GM12801 (cell line): Measurements from ENCODE around the gene ARHGEF4.

Source experiments
- TF ChIP-seq, protein P1 (sequence below): IDR thresholded peaks from one replicate; pipeline ENCODE4 v1.5.1; 2011; ENCODE audit warnings: control low read depth; ENCODE audit not compliant: insufficient read length; ENCODE audit errors: extremely low read depth

Gene ARHGEF4

DNA sequence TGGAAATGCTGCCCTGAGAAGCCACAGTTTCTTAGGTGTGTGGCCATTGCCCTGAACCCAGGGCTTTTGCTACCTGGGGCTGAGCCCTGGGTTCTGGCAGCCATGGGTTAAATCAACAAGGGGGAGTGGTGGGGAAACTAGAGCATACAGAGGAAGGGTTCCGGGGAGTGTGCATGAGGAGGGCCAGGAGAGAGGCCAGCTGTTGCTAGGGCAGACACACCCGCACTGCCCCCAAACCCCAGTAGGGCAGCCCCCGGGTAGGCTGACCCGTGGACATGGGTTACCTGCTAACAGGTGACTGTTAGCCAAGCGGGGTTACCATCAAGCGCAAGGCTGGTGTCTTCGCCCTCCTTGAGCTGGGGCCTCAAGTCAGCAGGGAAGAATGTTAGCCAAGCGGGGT, 14.8 kb upstream of the ARHGEF4 start:
- TF ChIP-seq, protein P1, sequence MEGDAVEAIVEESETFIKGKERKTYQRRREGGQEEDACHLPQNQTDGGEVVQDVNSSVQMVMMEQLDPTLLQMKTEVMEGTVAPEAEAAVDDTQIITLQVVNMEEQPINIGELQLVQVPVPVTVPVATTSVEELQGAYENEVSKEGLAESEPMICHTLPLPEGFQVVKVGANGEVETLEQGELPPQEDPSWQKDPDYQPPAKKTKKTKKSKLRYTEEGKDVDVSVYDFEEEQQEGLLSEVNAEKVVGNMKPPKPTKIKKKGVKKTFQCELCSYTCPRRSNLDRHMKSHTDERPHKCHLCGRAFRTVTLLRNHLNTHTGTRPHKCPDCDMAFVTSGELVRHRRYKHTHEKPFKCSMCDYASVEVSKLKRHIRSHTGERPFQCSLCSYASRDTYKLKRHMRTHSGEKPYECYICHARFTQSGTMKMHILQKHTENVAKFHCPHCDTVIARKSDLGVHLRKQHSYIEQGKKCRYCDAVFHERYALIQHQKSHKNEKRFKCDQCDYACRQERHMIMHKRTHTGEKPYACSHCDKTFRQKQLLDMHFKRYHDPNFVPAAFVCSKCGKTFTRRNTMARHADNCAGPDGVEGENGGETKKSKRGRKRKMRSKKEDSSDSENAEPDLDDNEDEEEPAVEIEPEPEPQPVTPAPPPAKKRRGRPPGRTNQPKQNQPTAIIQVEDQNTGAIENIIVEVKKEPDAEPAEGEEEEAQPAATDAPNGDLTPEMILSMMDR, result no peak

DNA sequence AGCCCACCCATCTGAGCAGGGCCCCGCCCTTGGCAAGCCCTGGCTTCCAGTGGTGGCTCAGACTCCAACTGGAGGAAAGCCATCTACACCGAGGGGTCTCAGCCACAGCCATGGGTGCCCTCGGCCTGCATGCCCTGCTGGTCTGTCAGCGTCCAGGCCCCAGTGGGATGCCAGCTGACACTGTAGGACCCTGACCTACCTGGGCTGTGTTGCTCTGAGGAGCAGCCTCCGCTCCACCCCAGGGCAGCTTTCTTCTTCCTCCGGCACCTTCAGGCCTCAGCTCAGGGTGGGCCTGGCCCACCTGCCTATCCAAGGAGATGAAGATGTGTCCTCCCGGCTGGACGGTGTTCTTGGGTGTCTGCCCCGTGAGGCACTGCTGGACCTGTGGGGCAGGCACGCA, 13.9 kb upstream of the ARHGEF4 start:
- TF ChIP-seq, protein P1, result no peak

DNA sequence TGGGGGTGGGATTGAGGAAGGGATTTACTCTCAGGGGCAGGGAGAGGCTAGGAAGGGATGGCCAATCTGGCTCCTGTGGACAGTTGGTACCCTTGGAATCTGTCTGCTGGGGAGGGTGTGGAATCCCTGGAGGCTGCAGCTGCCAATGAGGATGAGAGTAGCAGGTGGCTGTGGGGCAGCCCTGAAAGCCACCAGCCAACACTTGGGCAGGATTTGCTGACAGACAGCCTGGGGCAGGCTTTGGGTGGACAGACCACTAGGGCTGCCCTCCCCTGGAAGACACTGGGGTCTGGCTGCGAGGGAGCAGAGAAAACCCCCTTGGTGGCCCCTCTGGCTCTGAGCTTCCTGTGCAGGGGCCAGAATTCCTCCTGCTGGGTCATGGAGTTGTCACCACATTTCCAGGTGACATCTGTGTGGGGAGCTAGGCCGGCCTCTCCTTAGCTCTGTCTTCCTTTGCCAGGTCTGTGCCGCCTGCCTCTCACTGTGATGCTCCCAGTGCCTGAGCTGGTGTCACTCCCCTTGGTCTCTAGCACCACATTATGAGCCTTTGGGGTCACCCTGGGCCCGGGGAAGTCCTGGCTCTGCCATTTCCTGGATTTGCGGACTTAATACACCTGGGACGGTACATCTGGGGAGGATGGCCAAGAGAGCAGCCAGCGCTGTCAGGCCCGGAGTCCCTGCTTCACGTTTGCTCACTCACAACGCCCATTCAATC, 13.4 kb upstream of the ARHGEF4 start:
- TF ChIP-seq, protein P1, result no peak

DNA sequence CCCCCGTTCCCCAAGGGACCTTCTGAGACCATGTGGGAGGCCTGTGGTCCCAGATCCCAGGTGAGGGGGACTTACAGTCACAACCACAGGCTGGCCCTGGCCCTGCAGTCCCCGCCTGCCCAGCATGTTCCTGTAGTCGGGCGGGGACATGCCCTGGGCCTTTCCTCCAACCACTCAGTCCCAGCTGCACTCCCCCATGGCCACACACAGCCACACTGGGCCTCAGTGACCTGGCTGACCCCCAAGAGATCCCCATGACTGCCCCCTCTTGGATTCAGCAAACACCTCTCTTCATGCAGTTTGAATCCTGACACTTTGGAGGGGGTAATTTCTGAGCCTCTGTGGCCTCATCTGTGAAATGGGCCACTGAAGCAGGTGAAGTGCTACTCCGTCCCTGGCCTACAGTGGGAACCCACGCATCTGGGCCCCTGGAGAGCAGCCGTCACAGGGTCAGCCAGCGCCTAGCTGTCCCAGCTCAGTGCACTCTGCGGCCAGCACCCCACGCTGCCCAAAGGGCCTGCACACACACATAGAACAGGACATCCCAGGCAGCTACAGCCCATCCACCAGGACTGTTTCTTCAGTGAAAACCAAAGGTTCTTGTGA, 12.7 kb upstream of the ARHGEF4 start:
- TF ChIP-seq, protein P1, result no peak

DNA sequence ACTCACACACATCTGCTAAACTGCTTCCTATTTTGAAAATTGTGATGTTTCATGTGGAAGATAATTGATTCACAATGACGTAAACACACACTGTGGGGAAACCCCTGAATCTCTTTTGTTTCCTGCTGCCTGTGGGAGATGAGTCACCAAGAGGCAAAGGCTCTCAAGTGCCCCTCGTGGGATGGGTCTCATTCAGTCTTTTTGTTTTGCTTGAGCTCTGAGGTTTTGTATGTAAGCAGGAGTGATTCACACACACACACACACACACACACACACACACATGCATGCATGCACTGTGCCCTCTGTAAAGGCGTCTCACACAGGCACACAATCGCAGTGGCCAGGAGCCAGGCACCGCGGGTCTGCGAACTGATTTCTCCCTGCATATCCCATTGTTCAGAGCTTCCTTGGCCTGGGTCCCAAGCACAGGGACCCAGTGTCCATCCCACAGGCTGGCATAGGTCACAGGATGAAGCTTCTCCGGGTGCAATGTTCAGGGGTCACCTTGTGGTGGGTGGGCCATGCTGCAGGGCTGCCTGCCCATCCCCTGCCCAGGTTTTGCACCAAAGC, 12.1 kb upstream of the ARHGEF4 start:
- TF ChIP-seq, protein P1, result no peak

DNA sequence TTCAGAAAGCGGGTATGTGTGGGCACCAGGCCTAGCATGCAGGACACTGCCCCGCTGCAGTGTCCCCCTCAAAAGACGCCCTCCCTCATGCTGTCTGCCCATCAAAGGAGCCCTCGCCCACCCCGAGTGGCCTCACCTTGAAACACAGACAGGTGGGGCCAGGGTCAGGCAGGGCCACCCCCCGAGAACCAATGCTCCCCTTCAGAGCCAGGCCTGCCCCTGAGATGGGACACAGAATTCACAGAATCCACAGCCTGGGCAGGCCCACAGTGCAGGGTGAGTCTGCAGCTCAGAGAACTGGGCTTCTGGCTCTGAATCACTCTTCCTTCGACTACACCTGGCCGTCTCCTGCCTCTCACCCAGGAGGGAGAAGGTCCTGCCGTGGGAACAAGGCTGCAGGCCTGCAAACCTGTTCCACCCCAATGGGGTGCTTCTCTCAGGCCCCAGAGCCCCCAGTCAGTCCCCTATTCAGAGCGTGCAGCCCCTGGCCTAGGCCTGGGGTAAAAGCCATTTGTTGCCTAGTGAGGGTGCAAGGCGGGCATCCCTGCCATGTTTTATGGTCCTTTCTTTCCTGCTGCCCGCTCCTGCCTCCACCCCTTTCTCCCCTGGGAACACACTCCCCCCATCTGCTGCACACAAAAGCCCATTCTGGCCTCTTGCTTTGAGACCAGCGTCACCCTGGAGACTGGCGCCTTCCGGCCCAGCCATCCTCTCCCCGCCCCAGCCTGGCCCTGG, 11.3 kb upstream of the ARHGEF4 start:
- TF ChIP-seq, protein P1, result no peak

DNA sequence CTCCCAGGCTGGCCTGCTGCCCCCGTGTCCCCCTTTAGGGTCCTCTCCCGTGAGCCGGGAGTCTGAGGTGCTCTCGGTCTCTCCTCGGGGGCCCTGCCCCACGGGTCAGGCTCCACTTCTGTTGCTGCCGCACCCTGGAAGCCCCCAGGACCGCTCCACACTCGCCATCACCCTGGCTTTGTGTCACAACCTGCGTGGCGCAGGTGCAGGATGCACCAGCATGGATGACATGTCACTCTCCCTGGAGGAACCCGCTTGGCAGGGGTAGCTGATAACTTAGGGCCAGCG, 10.8 kb upstream of the ARHGEF4 start:
- TF ChIP-seq, protein P1, result no peak
